Renal cortex interstitium (tissue), 11 donors: ENCODE results near the gene MLYCD. TPM values are rescaled to one million over a fixed set of nuclear protein-coding genes. Genes with fewer than 3 reads are reported as not detected.

Source experiments
- DNase-seq, 11 donors: peaks; one replicate each; pipeline ENCODE4 v3.0.0-alpha.2; 2013; ENCODE audit warnings: low read depth in 9 of 11, low spot score in 4 of 11; ENCODE audit errors: extremely low read depth in 1 of 11
- polyA plus RNA-seq, 3 donors: library from polyadenylated mRNA; unstranded; fragments of 120-200 nt; gene quantifications; one replicate each; pipeline ENCODE4 v1.2.1, GENCODE V29; 2013; ENCODE audit not compliant: insufficient read length in 3 of 3

The MLYCD gene
- polyA plus RNA-seq, 3 donors: 3.7 to 5.7 (median 4.3) TPM

- DNase-seq: no peak
Measured at GRCh38 chr16:83915491-83915890, 16.6 kb downstream of the MLYCD start.

GRCh38 chr16:83917152-83918120 is 18.5 kb downstream of the MLYCD start:
- DNase-seq: no peak

- no peak for DNase-seq
Measured at GRCh38 chr16:83920894-83921491, 22.1 kb downstream of the MLYCD start.

- DNase-seq: no peak
Measured at GRCh38 chr16:83923581-83924365, 24.9 kb downstream of the MLYCD start.

GRCh38 chr16:83924686-83925085 is 25.8 kb downstream of the MLYCD start:
- no peak for DNase-seq

GRCh38 chr16:83925095-83925905 is 26.4 kb downstream of the MLYCD start:
- no peak for DNase-seq

GRCh38 chr16:83925957-83926725 is 27.2 kb downstream of the MLYCD start:
- DNase-seq: no peak

GRCh38 chr16:83926726-83927397 is 27.9 kb downstream of the MLYCD start:
- DNase-seq: peak; percentile 38 to 67 (median 51)

- no peak for DNase-seq
Measured at GRCh38 chr16:83928341-83929055, 29.6 kb downstream of the MLYCD start.

GRCh38 chr16:83929811-83930555 is 31.1 kb downstream of the MLYCD start:
- no peak for DNase-seq

- no peak for DNase-seq
Measured at GRCh38 chr16:83930730-83931500, 32.0 kb downstream of the MLYCD start.

GRCh38 chr16:83931556-83931955 is 32.6 kb downstream of the MLYCD start:
- DNase-seq: no peak

- DNase-seq: no peak
Measured at GRCh38 chr16:83932304-83932703, 33.4 kb downstream of the MLYCD start.

GRCh38 chr16:83932955-83933673 is 34.2 kb downstream of the MLYCD start:
- DNase-seq: no peak
